ENCODE results near the gene PDSS2.
"Not testable (repeated sequence)": the region's sequence is repeated elsewhere in the genome, so short reads cannot be mapped to it uniquely, and the experiment has no call there.

PDSS2 gene

DNA sequence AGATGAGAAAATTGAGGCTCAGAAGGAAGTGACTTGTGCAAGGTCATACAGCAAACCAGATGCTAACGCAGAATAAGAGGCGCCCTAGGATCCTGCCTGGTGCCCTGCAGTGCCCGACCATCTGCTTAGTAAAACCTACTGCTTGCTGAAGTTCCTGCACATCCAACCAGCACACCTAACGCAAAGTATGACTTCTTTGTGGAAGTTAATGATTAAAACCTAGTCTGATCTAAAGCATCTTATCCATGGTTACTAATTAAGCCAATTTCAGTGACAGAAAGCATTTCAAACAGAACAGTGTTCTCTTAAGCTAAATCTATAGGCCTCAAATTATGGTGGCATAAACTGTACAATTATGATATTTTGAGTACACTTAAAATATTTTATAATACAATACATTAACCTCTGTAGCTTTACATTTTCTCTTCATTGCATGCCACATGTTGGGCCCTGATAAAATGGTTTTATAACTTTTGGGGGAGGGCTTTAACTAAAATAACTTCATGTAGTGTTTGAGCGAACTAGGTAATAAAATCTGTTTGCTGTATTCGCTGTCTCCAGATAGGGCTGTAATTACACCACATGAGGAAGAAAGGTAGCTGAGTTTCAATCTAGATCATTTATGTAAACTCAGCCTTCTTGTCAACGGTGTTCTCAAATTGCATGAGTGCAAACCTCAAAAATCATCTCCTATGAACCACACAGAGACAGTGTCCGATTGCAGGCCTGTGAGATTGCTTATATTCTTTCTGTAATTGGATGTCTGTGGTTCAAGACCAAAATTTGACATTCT lies 306.5 kb downstream of the PDSS2 start:
- no peak for DNase-seq

DNA sequence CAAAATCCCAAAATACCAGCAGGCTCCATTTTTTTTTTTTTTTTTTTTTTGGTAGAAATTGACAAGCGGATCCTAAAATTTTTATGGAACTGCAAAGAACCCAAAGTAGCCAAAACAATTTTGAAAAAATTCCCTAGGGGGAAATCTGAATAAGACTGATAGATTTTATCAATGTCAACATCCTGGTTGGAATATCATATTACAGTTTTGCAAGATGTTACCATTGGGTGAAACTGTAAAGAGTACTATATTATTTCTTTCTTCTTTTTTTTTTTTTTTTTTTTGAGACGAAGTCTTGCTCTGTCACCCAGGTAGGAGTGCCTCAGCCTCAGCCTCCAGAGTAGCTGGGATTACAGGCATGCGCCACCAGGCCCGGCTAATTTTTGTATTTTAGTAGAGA lies 314.7 kb downstream of the PDSS2 start:
- DNase-seq: no peak

DNA sequence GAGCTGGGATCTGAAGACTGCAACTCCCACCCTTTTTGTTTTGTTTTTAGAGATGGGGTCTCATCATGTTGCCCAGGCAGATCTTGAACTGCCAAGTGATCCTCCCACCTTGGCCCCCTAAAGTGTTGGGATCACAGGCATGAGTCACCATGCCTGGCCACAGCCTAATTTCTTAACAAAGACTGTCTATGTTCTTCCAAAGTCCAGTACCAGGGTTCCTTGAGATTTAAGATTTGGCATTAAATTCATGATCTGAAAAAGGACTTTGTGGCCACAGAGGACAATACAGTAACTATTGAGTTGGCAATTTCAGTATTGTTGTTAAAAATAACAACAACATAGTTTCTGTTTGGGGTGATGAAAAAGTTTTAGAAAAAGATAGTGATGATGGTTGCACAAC lies 315.4 kb downstream of the PDSS2 start:
- DNase-seq: no peak

DNA sequence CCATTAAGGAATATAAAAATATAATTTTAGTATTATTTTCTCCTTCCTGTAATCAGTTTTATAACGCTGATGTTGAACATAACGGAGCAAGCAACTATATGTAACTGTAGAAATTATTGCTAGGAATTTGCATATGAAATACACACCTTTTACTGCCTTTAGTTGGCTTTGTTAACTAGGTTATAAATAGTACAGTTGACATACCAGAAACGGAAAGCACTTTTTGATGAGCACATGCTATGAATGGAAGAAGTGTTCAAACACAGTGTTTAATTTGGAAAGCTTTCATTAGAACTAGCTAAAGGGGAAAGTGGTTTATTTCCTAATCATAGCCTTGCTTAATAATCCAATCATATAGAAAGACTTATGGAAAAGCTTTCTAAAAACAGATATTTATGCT lies 318.8 kb downstream of the PDSS2 start:
- DNase-seq: no peak

DNA sequence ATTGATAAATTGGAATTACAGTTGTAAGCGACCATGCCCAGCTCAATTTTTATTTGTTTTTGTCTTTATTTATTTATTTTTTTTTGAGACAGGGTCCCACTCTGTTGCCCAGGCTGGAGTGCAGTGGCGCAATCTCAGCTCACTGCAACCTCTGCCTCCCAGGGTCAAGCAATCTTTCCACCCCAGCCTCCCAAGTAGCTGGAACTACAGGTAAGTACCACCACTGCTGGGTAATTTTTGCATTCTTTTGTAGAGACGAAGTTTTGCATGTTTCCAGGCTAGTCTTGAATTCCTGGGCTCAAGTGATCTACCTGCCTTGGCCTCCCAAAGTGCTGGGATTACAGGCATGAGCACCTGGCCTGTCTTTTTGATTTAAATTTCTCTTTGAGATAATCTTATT lies 323.0 kb downstream of the PDSS2 start:
- not testable (repeated sequence) for DNase-seq

DNA sequence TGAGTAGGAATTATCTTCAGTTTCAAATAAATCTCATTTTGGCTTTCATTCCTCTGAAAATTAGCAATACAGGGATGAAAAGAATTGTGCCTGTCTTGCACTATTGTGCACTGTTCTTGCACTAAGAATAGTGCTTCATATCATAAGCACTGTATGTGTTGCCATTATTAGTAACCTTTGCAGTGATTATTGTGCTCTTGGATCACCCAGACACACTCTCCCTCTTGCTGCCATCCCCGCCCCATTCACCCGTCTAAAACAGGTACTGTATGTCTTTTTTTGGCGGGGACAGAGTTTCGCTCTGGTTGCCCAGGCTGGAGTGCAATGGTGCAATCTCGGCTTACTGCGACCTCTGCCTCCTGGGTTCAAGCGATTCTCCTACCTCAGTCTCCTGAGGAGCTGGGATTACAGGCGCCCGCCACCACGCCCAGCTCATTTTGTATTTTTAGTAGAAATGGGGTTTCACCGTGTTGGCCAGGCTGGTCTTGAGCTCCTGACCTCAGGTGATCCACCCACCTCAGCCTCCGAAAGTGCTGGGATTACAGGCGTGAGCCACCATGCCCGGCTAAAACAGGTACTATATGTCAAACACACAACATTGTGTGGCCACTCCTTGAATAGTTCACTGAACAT lies 324.2 kb downstream of the PDSS2 start:
- DNase-seq: not testable (repeated sequence)

DNA sequence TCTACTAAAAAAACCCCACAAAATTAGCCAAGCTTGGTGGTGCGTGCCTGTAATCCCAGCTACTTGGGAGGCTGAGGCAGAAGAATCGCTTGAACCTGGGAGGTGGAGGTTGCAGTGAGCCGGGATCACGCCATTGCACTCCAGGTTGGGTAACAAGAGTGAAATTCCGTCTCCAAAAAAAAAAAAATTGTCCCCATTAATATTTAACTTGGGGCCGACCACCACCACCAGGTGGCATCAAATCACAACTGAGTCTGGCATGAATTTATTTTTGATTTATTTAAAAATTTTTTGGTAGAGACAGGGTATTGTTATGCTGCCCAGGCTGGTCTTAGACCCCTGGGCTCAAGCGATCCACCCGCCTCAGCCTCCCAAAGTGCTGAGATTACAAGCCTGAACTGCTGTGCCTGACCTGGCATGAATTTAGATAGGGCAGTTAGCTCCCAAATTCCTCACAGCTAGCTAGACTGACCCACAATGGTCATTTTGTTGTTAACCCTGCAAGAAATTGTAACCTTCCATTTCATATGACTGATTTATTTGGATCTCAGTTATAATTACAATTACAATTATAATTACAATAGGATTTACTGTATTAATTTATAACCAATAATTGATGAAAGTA lies 326.9 kb downstream of the PDSS2 start:
- peak; percentile 16 for DNase-seq

DNA sequence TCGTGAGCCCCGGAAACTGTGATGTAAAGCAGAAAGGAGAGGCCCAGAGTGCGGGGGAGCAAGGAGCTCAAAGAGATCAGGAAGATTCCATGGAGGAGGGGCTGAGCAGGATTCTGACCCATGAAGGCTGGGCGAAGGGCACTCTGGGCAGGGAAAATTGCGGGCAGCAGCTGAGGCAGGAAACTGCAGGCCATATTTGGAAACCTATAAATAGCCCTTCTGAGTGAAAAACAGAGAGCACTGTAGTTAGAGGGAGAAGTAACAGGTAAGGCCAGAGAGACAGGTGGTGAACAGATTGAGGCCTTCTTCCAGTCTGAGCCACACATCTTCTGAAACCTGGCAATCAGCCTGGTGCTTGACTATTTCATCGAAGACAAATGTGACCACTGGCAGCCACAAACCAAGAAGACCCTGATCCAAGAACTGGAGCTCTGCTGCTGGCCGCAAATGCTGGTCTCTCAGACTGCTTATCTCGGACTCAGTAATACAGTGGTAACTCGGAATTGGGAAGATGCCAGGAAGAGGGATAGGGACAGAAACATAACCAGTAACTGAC lies 329.9 kb downstream of the PDSS2 start:
- DNase-seq: no peak

DNA sequence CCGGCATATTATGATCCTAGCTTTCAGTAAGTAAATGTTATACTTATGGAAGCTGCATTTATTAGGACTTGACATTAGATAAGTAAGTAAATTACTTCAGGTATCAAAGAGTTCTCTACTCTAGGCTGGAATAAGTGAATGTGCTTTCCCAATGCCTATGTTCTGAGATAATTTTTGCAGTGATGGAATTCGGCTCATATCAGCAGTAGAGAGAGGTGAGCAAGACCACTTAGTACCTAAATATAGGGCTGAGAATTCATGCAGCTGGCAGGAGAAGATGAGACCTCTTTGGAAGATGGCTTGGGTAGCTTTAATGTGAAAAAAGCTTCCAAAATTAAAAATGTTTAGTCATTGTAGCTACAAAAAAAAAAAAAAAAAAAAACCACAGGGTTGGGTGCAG lies 330.8 kb downstream of the PDSS2 start:
- DNase-seq: no peak

DNA sequence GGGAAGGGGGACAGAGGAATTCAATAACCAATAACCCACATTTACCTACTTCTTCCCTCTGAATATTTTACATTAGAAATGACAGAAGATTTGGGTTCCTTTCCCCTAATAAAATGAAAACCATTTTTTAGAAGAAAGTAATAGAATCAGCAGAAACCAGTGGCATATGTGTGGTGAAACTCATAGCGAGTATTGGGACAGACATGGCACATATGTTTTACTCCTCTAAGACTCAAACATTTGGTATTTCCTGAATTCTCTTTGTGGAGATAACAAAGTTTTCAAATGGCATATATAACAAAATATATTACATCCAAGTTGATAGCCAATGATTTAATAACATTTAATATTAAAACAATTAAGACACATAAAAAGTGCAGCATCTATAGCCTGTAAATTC lies 331.2 kb downstream of the PDSS2 start:
- no peak for DNase-seq

DNA sequence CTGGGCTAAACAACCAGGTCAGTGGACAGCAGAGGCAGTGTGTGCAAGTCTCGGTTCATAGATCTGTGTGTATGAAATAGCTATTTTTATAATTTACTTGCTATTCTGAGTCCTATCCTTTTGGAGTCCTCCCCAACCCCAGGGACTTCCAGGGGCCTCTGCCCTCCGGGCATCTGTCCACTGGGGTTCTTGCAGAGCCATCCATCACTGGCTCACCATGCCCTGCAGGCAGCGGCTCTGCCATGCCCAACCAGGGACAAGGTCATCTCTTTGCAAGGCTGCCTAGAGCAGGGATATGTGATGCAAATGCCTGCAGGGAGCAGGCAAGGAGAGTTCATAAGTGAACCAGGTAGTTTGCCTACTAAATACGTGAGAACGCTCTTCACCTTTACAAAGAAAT lies 333.6 kb downstream of the PDSS2 start:
- no peak for DNase-seq

DNA sequence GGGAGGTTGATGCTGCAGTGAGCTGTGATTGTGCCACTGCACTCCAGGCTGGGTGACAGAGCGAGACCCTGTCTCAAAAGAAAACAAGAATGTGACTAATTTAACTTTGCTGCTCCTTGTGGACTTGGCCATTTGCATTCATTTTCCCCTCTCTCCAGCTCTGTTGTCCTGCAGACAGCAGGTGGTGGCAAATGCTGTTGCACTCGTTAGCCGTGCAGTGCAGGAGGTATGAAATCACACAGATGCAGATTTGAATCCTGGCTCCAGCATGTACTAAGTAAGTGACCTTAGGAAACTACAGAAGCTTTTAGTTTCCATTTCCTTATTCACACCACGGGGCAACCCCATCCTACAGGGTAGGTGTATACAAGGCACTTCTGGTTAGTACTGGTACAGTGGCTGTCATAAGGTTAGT lies 334.4 kb downstream of the PDSS2 start:
- no peak for DNase-seq

DNA sequence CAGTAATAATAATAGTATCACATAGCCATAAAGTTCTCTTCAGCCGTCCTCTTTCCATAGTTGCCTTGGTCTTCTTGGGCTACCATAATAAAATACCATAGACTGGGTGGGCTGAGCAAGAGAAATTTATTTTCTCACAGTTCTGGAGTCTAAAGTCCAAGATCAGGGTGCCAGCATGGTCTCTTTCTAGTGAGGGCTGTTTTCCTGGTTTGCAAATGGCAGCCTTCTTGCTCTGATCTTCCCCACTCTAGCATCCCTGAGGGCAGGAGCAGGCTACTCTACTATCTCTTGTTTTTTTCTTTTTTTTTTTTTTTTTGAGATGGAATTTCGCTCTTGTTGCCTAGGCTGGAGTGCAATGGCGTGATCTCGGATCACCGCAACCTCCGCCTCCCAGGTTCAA lies 335.9 kb downstream of the PDSS2 start:
- no peak for DNase-seq

DNA sequence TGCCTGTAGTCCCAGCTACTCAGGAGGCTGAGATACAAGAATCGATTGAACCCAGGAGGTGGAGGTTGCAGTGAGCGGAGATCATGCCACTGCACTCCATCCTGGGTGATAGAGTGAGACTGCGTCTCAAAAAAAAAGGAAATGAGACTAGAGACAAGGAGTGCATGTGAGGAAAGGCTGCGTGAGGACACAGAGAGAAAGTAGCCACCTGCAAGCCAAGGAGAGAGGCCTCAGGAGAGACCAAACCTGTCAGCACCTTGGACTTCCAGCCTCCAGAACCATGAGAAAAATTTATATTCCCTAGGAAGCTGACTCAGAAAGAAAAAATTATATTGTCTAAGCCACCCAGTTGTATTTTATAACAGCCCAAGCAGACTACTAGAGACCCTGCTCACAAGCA lies 336.6 kb downstream of the PDSS2 start:
- no peak for DNase-seq

DNA sequence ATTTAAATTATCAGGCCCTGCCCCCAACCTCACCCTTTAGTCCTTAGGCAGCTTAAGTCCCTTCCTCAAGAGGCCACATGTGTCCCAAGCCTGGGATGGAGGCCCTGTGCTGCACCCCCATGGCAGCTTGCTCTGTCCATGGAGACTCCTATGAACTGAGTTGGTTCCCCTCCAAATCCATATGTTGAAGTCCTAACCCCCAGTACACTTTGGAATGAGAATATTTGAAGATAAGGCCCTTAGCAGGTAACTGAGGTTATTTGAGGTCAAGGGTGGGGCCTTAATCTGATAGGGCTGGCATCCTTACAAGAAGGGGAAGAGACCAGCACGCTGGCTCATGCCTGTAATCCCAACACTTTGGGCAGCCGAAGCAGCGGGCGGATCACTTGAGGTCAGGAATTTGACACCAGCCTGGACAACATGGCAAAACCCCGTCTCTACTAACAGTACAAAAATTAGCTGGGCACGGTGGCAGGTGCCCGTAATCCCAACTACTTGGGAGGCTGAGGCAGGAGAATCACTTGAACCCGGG lies 337.3 kb downstream of the PDSS2 start:
- no peak for DNase-seq

DNA sequence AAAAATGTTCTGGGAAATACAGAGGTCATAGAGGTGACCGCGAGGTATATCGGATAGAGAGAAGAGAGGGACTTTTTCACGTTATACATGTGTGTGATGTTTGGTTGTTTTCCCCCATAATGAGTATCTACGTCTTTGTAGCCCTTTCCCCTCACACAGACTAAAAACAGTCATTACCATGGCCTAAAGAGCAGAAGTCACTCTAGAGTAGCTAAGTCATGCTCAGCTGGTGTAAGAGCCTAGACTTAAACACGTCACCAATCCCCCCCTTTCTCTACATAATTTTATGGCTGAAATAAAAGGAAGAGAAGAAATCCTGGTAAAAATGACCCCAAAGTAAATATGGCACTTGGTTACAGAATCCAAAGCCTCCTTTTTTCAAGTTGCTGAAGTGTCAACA lies 338.1 kb downstream of the PDSS2 start:
- no peak for DNase-seq

DNA sequence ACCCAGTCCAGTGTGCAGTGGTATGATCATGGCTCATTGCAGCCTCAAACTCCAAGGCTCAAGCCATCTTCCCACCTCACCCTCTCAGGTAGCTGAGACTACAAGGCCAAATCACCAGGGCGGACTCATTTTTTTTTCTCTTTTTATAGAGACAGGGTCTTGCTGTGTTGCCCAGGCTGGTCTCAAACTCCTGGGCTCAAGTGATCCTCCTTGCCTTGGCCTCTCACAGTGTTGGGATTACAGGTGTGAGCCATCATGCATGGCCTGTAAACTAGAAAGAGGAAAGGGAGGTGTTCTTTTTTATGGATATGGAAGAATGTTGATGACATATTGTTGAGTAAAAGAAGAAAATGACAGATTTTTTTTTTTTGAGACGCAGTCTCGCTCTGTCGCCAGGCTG lies 339.0 kb downstream of the PDSS2 start:
- DNase-seq: no peak

DNA sequence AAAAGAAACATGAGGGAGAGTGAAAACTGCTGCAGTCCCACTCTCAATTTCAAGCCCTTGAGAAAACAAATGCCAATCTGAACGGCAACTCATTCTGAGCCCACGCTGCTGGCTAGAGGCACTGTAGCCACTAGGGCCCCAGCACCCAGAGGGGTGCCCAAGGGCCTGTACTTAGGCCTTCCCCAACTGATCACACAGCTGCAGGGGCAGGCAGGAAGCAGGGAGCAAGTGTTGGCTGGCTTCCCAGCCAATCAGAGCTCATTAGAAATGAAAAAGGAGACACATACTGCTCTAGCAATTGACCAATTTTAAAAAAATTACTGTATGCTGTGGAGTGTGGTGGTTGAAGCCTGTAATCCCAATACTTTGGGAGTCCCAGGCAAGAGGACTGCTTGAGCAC lies 340.4 kb downstream of the PDSS2 start:
- no peak for DNase-seq

DNA sequence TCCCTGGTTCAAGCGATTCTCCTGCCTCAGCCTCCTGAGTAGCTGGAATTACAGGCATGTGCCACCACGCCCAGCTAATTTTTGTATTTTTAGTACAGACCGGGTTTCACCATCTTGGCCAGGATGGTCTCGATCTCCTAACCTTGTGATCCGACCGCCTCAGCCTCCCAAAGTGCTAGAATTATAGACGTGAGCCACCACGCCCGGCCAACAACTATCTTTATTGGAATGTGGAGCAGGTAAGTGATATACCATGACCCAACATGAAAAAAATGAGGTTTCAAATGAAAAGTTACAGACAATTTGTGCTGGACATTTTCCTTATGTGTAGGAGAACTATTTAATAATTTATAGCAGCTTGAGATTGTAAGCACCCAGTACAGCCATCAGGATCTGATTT lies 340.8 kb downstream of the PDSS2 start:
- not testable (repeated sequence) for DNase-seq

DNA sequence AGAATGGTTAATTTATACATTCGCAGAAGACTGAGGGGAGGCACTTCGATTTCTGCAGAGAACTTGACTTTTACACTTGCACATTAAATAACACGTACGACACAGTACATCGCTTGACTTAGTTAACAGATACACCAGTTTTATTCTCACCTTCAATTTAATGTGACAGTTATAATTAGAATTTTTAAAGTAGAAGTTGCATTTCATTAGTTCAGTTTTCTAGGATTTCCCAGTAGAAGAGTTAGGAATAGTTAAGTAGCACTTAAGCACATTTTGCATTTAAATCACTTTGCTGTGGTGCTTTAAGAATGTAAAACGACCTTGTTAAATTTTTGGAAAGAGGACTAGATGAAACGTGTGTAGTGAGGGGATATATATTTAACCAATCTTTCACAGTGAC lies 342.4 kb downstream of the PDSS2 start:
- DNase-seq: no peak

DNA sequence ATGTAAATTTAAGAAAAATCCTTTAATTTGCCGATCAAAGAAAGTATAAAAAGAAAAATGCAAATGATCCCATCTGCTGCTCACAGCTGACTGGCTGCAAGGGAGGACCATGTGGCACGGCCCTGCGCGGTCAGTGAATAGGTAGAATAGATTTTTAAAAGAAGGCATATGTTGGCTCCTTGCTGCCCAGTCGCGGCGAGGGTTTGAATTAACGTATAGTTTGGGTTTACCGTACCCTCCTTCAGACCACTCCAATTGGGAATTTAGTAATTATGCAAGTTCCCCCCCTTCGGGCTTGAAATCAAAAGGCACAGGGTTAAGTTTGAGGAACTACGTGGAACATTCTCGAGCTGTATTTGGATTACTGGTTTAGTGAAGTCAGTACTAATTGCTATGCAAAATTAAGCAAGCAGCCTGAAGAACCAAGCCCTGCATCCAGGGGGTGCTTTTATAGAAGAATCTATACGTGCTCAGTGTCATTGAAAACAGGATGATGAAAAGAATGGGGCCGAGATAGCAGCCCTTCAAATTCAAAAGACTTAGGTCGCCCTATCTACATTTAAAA lies 343.0 kb downstream of the PDSS2 start:
- DNase-seq: peak; percentile 17

DNA sequence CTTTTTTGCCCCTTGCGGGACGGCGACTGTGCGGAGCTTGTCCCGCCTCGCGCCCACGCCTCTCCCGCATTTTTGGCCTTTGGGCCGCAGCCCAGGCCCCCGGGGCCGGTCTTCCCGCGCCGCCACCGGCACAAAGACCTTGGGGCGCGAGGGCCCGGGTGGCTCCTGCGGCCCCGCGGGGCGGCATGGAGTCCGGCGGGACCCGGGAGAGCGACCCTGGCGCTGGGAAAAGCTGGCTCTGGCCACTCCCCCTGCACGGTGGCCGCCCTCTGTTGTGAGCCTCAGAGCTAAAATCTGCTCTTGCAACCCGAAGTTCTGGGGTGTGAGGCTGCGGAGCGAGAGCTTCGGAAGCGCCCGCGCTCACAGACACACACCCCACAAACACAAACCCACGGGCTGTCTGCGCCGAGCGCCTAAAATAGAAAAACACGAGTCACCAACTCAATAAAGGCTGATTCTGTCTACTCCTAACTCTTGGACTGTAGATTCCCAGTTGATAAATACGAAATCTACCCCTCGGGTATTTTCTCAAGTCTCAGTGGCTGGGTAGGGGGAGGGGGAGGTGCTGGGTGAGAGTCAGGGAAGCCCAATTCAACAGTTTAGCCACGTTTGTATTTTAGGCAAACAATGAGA lies 343.6 kb downstream of the PDSS2 start:
- peak; percentile 15 for DNase-seq

Data from CD4-positive, alpha-beta T cell treated with Interleukin-12 subunit alpha and Interleukin-12 subunit beta, for 1 hour (primary cell).